Osteoblast (primary cell): ENCODE results near the gene PHAF1. TPM values are rescaled to one million over a fixed set of nuclear protein-coding genes. Genes with fewer than 3 reads are reported as not detected.

ENCODE experiments used
- DNase-seq: peaks from one replicate; pipeline ENCODE4 v3.0.0; 2011; ENCODE audit warnings: low spot score, mixed read lengths; ENCODE audit not compliant: insufficient read length; ENCODE audit errors: missing footprints
- H2AFZ ChIP-seq: 2 replicates; pipeline ENCODE4 v1.6.0; 2011; ENCODE audit warnings: mild to moderate bottlenecking, low read length
- H3K27ac ChIP-seq: 2 replicates; pipeline ENCODE4 v1.5.1; 2011; ENCODE audit warnings: mild to moderate bottlenecking, low read depth, low read length, moderate library complexity
- H3K27me3 ChIP-seq: 2 replicates; pipeline ENCODE4 v1.6.0; 2012; ENCODE audit warnings: mild to moderate bottlenecking, control low read depth, inconsistent platforms, low read length, moderate library complexity; ENCODE audit not compliant: insufficient read depth
- H3K36me3 ChIP-seq: 2 replicates; pipeline ENCODE4 v1.5.1; 2011; ENCODE audit warnings: mild to moderate bottlenecking, low read length, control low read depth, moderate library complexity; ENCODE audit not compliant: insufficient read depth
- H3K4me1 ChIP-seq: 2 replicates; pipeline ENCODE4 v1.5.1; 2011; ENCODE audit warnings: mild to moderate bottlenecking, low read length, control low read depth, moderate library complexity; ENCODE audit not compliant: insufficient read depth
- H3K4me2 ChIP-seq: 2 replicates; pipeline ENCODE4 v1.6.0; 2011; ENCODE audit warnings: mild to moderate bottlenecking, low read length; ENCODE audit not compliant: insufficient read depth
- H3K4me3 ChIP-seq: fragments of 200-600 bp; sonication (generic); 3 replicates; pipeline ENCODE4 v1.5.1; 2012; ENCODE audit warnings: mild to moderate bottlenecking, low read length, inconsistent platforms; ENCODE audit not compliant: insufficient read depth
- H3K79me2 ChIP-seq: 2 replicates; pipeline ENCODE4 v1.6.0; 2012; ENCODE audit warnings: mild to moderate bottlenecking, low read length, control low read depth, inconsistent platforms; ENCODE audit not compliant: insufficient read depth
- H3K9me3 ChIP-seq: 2 replicates; pipeline ENCODE4 v1.5.1; 2011; ENCODE audit warnings: low read depth, low read length, control low read depth
- H4K20me1 ChIP-seq: 2 replicates; pipeline ENCODE4 v1.6.0; 2012; ENCODE audit warnings: mild to moderate bottlenecking, low read length, control low read depth; ENCODE audit not compliant: insufficient read depth
- total RNA-seq: library from RNA; depleted of rRNA; stranded (reverse); fragments of >200 nt; gene quantifications from 2 replicates; pipeline ENCODE4 v1.2.3, GENCODE V29; 2012
- TF ChIP-seq, protein P1 (sequence below): IDR thresholded peaks from 2 replicates; pipeline ENCODE4 v1.5.1; 2011; ENCODE audit warnings: mild to moderate bottlenecking, low read depth, low read length, moderate library complexity; ENCODE audit errors: extremely low read depth

The PHAF1 gene
- total RNA-seq, 1 donor, result 13.8 TPM

DNA sequence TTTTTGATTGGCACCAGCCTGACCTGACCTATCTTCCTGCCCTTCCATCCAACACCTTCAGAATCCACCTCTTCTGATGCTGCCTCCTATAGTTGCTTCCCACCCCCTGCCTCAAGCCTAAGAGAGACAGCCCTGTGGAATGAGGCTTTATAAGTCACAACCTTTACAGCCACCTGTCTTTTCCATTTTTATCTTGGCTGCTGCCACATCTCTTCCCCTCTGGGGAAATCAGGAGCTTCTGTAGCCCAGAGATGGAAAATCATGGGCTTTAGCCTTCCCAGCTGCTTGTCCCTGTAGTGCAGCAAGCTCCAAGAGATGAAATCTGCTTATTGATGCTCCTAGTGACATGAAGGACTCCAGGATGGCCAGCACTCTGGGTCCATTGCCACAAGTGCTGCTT, 18.7 kb downstream of the PHAF1 start:
- Histone ChIP-seq H3K4me1 (no peaks in the 10 kb centered on the region), H3K27ac (no peak overlapping the region), H3K4me2 (no peak overlapping the region), H3K27me3 (no peaks in the 10 kb centered on the region), H3K79me2 (peaks cover 6% of the 10 kb centered on the region), H3K4me3 (no peak overlapping the region), H2AFZ (no peak overlapping the region), H3K9me3 (no peaks in the 10 kb centered on the region), H3K36me3 (peaks cover 39% of the 10 kb centered on the region), H4K20me1 (peaks cover 10% of the 10 kb centered on the region)
- TF ChIP-seq, protein P1, sequence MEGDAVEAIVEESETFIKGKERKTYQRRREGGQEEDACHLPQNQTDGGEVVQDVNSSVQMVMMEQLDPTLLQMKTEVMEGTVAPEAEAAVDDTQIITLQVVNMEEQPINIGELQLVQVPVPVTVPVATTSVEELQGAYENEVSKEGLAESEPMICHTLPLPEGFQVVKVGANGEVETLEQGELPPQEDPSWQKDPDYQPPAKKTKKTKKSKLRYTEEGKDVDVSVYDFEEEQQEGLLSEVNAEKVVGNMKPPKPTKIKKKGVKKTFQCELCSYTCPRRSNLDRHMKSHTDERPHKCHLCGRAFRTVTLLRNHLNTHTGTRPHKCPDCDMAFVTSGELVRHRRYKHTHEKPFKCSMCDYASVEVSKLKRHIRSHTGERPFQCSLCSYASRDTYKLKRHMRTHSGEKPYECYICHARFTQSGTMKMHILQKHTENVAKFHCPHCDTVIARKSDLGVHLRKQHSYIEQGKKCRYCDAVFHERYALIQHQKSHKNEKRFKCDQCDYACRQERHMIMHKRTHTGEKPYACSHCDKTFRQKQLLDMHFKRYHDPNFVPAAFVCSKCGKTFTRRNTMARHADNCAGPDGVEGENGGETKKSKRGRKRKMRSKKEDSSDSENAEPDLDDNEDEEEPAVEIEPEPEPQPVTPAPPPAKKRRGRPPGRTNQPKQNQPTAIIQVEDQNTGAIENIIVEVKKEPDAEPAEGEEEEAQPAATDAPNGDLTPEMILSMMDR, result no peak
- DNase-seq, result no peak

DNA sequence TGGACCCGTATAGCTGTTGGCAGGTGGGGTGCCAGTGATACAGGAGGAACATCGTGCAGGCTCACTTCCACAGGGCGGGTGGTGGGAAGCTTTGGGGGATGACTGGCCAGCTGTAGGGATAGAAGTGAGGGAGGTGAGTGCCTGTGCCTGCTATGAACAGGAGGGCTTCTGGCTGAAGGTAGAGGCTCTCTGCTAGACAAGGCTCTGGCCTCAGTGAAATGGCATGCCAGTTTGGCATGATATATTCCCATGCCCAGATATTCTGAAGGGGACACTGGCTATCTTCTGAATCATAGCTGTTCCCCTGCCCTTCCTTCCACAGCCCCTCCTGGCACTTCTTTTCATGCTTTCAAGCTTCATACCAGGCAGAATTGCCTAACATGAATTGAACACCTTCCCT, 19.1 kb downstream of the PHAF1 start:
- no peaks in the 10 kb centered on the region for H3K4me1 ChIP-seq
- H3K9me3 ChIP-seq, result no peaks in the 10 kb centered on the region
- TF ChIP-seq, protein P1, result no peak
- H3K79me2 ChIP-seq, result peaks cover 4% of the 10 kb centered on the region
- no peak overlapping the region for H2AFZ ChIP-seq
- H3K4me2 ChIP-seq, result no peak overlapping the region
- no peak for DNase-seq
- H3K36me3 ChIP-seq, result peaks cover 40% of the 10 kb centered on the region
- no peak overlapping the region for H3K4me3 ChIP-seq
- no peak overlapping the region for H3K27ac ChIP-seq
- peaks cover 8% of the 10 kb centered on the region for H4K20me1 ChIP-seq
- H3K27me3 ChIP-seq, result no peaks in the 10 kb centered on the region

DNA sequence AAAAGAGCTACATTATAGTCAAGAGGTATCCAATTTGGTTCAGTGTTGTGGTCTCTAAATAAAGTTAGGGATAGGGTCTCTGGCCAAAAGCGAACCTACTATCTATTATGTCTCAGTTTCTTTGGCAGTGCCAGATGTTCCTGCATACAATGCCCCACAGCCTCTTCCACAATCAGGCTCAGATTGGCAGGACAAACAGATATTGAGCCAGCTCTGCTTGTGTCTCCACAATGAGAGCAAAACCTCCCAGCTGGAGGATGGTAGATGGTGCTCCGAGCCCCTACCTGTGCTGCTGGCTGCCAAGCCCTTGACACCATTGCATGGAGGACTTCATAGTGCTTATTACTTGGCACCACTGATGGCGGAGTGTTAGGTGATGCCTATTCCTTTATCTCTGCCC, 19.7 kb downstream of the PHAF1 start:
- peaks cover 2% of the 10 kb centered on the region for H3K79me2 ChIP-seq
- no peak overlapping the region for H3K4me3 ChIP-seq
- H2AFZ ChIP-seq, result no peak overlapping the region
- H3K36me3 ChIP-seq, result peaks cover 46% of the 10 kb centered on the region
- no peaks in the 10 kb centered on the region for H3K4me1 ChIP-seq
- H3K9me3 ChIP-seq, result no peaks in the 10 kb centered on the region
- H3K27ac ChIP-seq, result no peak overlapping the region
- TF ChIP-seq, protein P1, result no peak
- no peak for DNase-seq
- peaks cover 5% of the 10 kb centered on the region for H4K20me1 ChIP-seq
- no peak overlapping the region for H3K4me2 ChIP-seq
- H3K27me3 ChIP-seq, result no peaks in the 10 kb centered on the region

DNA sequence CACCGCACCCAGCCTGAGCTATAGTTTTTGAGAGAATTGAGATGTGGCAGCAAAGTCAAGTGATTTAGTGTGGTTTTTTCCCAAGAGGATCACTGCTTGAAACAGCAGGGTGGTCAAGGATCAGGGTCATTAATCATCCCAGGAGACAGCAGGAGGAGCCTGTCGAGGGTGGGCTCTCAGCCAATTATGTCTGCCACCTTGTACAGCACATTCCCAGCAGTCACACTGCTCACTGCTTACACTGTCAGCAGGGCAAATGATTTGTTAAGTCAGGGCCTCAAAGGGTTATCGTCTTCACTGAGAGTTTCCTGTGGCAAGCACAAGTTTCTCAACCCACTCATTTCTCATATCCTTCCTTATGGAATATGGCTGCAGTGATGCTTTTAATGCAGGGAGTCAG, 27.9 kb downstream of the PHAF1 start:
- no peaks in the 10 kb centered on the region for H3K79me2 ChIP-seq
- no peak overlapping the region for H3K27ac ChIP-seq
- H3K36me3 ChIP-seq, result peaks cover 72% of the 10 kb centered on the region
- no peak overlapping the region for H3K4me3 ChIP-seq
- H4K20me1 ChIP-seq, result peaks cover under 1% of the 10 kb centered on the region
- no peak overlapping the region for H3K4me2 ChIP-seq
- H3K9me3 ChIP-seq, result no peaks in the 10 kb centered on the region
- H3K4me1 ChIP-seq, result no peaks in the 10 kb centered on the region
- H2AFZ ChIP-seq, result no peak overlapping the region
- DNase-seq, result no peak
- TF ChIP-seq, protein P1, result no peak
- H3K27me3 ChIP-seq, result no peaks in the 10 kb centered on the region
